Measurements from ENCODE around the gene RASGRF2. TPM values are rescaled to one million over a fixed set of nuclear protein-coding genes. Genes with fewer than 3 reads are reported as not detected.

The RASGRF2 gene
- total and polyA plus RNA-seq, 10 donors = 0.74 to 13.9 (median 8.8) TPM

GRCh38 chr5:80917631-80918030, 42.5 kb upstream of the RASGRF2 start:
- Histone ChIP-seq H3K9me3 (peaks cover 0 to 3% (median under 1%) of the 10 kb centered on the region in 8 donors), H3K4me3 (no peak overlapping the region), H3K27me3 (replicated peaks in 1 of 7) (no peaks in the 10 kb centered on the region), H3K27ac (no peak overlapping the region), H3K36me3 (no peaks in the 10 kb centered on the region), H3K4me1 (peaks cover 0 to 5% (median 0%) of the 10 kb centered on the region in 6 donors)
- no peak for DNase-seq
- intact Hi-C loops (cut with DNase I; ENCODE audit: low total_unique reads) = no loop called here
- WGBS, 5 donors = 61 to 71% (median 69%) methylated on average over 3 of the region's 3 CpGs
- TF ChIP-seq POLR2AphosphoS5 (IDR thresholded peaks at IDR 0.05) = no peak
- TF ChIP-seq POLR2A (IDR thresholded peaks at IDR 0.05) = no peak
- TF ChIP-seq, protein P1, sequence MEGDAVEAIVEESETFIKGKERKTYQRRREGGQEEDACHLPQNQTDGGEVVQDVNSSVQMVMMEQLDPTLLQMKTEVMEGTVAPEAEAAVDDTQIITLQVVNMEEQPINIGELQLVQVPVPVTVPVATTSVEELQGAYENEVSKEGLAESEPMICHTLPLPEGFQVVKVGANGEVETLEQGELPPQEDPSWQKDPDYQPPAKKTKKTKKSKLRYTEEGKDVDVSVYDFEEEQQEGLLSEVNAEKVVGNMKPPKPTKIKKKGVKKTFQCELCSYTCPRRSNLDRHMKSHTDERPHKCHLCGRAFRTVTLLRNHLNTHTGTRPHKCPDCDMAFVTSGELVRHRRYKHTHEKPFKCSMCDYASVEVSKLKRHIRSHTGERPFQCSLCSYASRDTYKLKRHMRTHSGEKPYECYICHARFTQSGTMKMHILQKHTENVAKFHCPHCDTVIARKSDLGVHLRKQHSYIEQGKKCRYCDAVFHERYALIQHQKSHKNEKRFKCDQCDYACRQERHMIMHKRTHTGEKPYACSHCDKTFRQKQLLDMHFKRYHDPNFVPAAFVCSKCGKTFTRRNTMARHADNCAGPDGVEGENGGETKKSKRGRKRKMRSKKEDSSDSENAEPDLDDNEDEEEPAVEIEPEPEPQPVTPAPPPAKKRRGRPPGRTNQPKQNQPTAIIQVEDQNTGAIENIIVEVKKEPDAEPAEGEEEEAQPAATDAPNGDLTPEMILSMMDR (IDR thresholded peaks at IDR 0.05 in 8 of 11, conservative IDR thresholded peaks at IDR 0.05 in 3 of 11) = no peak

DNA sequence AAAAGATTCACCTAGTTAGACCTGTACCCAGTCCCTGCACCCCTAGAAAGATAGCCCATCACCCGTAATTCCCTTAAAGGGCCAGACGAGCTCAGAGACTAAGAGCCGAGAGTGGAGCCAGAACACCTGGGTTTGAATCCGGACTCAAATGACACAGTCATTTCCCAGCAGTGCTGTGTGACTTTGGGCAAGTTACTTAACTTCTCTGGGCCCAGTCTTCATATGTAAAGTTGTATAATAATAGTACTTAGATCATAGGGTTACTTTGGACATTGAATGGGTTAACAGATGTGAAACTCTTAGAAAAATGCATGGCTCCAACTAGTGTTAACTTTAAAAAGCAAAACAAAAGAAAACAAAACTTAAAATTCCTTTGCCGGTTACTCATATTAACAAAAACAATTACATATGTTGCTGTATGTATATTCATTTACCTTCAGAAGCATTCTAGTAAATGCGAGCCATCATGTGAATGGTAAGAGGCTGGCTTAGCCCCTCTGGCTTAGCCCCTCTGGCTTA, 40.4 kb upstream of the RASGRF2 start:
- WGBS, 5 donors = 87 to 95% (median 92%) methylated on average over 6 of the region's 6 CpGs
- H3K27ac ChIP-seq = no peak overlapping the region
- DNase-seq = no peak
- H3K4me3 ChIP-seq = no peak overlapping the region
- no peaks in the 10 kb centered on the region for H3K9me3 ChIP-seq
- TF ChIP-seq POLR2A (IDR thresholded peaks at IDR 0.05) (no peak), POLR2AphosphoS5 (IDR thresholded peaks at IDR 0.05) (no peak)
- TF ChIP-seq, protein P1 (IDR thresholded peaks at IDR 0.05 in 8 of 11, conservative IDR thresholded peaks at IDR 0.05 in 3 of 11) = no peak
- H3K36me3 ChIP-seq = no peaks in the 10 kb centered on the region
- H3K27me3 ChIP-seq (replicated peaks in 1 of 7) = no peaks in the 10 kb centered on the region
- no peaks in the 10 kb centered on the region for H3K4me1 ChIP-seq
- intact Hi-C loops (cut with DNase I; ENCODE audit: low total_unique reads) = no loop called here

GRCh38 chr5:80920333-80920732, 39.8 kb upstream of the RASGRF2 start:
- TF ChIP-seq, protein P1 (IDR thresholded peaks at IDR 0.05 in 8 of 11, conservative IDR thresholded peaks at IDR 0.05 in 3 of 11) = no peak
- TF ChIP-seq POLR2A (IDR thresholded peaks at IDR 0.05) = no peak
- TF ChIP-seq POLR2AphosphoS5 (IDR thresholded peaks at IDR 0.05) = no peak
- no peak for DNase-seq
- intact Hi-C loops (cut with DNase I; ENCODE audit: low total_unique reads) = no loop called here
- no peak overlapping the region for H3K27ac ChIP-seq
- no peak overlapping the region for H3K4me3 ChIP-seq
- no peaks in the 10 kb centered on the region for H3K36me3 ChIP-seq
- no peaks in the 10 kb centered on the region for H3K4me1 ChIP-seq
- H3K9me3 ChIP-seq = no peaks in the 10 kb centered on the region
- no peaks in the 10 kb centered on the region for H3K27me3 ChIP-seq (replicated peaks in 1 of 7)

DNA sequence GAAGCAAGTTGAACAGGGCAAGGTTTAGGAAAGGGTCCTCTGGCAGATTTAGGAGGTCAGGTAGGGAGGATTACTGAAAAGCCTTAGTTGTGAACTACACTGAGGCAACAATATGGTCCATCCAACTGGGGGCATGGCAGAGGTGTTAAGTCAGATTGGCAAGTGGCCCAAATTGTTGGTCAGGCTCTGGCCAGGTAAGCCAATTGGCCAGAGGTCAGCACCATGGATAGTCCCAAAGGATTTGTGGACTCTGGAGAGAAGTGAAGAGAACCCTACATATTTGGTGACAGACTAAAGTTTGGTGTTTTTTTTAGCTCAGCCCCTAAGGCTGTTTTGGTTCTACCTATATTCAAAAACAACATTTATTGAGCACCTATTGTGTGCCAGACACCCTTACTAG, 39.1 kb upstream of the RASGRF2 start:
- H3K9me3 ChIP-seq = no peaks in the 10 kb centered on the region
- no peak for DNase-seq

More for the DNA sequence above, 39.1 kb upstream of the RASGRF2 start:
- intact Hi-C loops (cut with DNase I; ENCODE audit: low total_unique reads) = no loop called here
- Histone ChIP-seq H3K4me1 (no peaks in the 10 kb centered on the region), H3K27me3 (replicated peaks in 1 of 7) (no peaks in the 10 kb centered on the region), H3K27ac (no peak overlapping the region), H3K4me3 (no peak overlapping the region), H3K36me3 (no peaks in the 10 kb centered on the region)
- TF ChIP-seq POLR2A (IDR thresholded peaks at IDR 0.05) = no peak
- TF ChIP-seq POLR2AphosphoS5 (IDR thresholded peaks at IDR 0.05) = no peak
- TF ChIP-seq, protein P1 (IDR thresholded peaks at IDR 0.05 in 8 of 11, conservative IDR thresholded peaks at IDR 0.05 in 3 of 11) = no peak

Measured in spleen (tissue), 11 donors.